Astrocyte (in vitro differentiated cells and primary cell): Measurements from ENCODE around the gene CENPL. TPM values are rescaled to one million over a fixed set of nuclear protein-coding genes. Genes with fewer than 3 reads are reported as not detected.

Experiments
- DNase-seq: peaks from one replicate; pipeline ENCODE4 v3.0.0-alpha.2; 2010; ENCODE audit warnings: low read depth
- FAIRE-seq: peaks from 2 replicates; lab custom pipeline; 2011; peaks lifted over from hg19 to GRCh38; lab: Jason Lieb, UNC
- H2AFZ ChIP-seq: 2 replicates; pipeline ENCODE4 v1.6.0; 2012; ENCODE audit warnings: low read depth, low read length, inconsistent platforms
- H3K27ac ChIP-seq: 2 replicates; pipeline ENCODE4 v1.5.1; 2011; ENCODE audit warnings: low read depth, low read length, inconsistent platforms
- H3K27me3 ChIP-seq: 2 replicates; pipeline ENCODE4 v1.6.0; 2011; ENCODE audit warnings: low read length, inconsistent platforms; ENCODE audit not compliant: insufficient read depth
- H3K36me3 ChIP-seq: 2 replicates; pipeline ENCODE4 v1.5.1; 2011; ENCODE audit warnings: low read length, inconsistent platforms; ENCODE audit not compliant: insufficient read depth
- H3K4me1 ChIP-seq: 2 replicates; pipeline ENCODE4 v1.5.1; 2011; ENCODE audit warnings: low read length, inconsistent platforms; ENCODE audit not compliant: insufficient read depth
- H3K4me2 ChIP-seq: 2 replicates; pipeline ENCODE4 v1.6.0; 2012; ENCODE audit warnings: low read length, inconsistent platforms
- H3K4me3 ChIP-seq: 2 replicates; pipeline ENCODE4 v1.5.1; 2011; ENCODE audit warnings: low read depth, mild to moderate bottlenecking, low read length, inconsistent platforms; ENCODE audit not compliant: insufficient read depth
- H3K79me2 ChIP-seq: 2 replicates; pipeline ENCODE4 v1.6.0; 2012; ENCODE audit warnings: mild to moderate bottlenecking, low read length, inconsistent platforms; ENCODE audit not compliant: insufficient read depth
- H3K9ac ChIP-seq: 2 replicates; pipeline ENCODE4 v1.6.0; 2012; ENCODE audit warnings: mild to moderate bottlenecking, low read length, inconsistent platforms
- H3K9me3 ChIP-seq: 2 replicates; pipeline ENCODE4 v1.5.1; 2012; ENCODE audit warnings: low read depth, mild to moderate bottlenecking, low read length, inconsistent platforms; ENCODE audit not compliant: insufficient read depth
- H4K20me1 ChIP-seq: 2 replicates; pipeline ENCODE4 v1.6.0; 2012; ENCODE audit warnings: low read length, inconsistent platforms; ENCODE audit not compliant: insufficient read depth
- H3K27ac Mint-ChIP-seq: one replicate; pipeline ENCODE4 v1.8.0; 2021; ENCODE audit warnings: mild to moderate bottlenecking, mixed read lengths; ENCODE audit not compliant: unreplicated experiment
- H3K27me3 Mint-ChIP-seq: one replicate; pipeline ENCODE4 v1.8.0; 2021; ENCODE audit warnings: low read depth, mixed read lengths; ENCODE audit not compliant: unreplicated experiment
- H3K36me3 Mint-ChIP-seq: one replicate; pipeline ENCODE4 v1.8.0; 2021; ENCODE audit warnings: low read depth, mixed read lengths; ENCODE audit not compliant: unreplicated experiment
- H3K4me1 Mint-ChIP-seq: one replicate; pipeline ENCODE4 v1.8.0; 2021; ENCODE audit warnings: low read depth, mixed read lengths; ENCODE audit not compliant: unreplicated experiment
- H3K4me3 Mint-ChIP-seq: one replicate; pipeline ENCODE4 v1.8.0; 2021; ENCODE audit warnings: mild to moderate bottlenecking, moderate library complexity, mixed read lengths; ENCODE audit not compliant: unreplicated experiment
- H3K9me3 Mint-ChIP-seq: one replicate; pipeline ENCODE4 v1.8.0; 2021; ENCODE audit warnings: mild to moderate bottlenecking, mixed read lengths; ENCODE audit not compliant: unreplicated experiment
- CTCF ChIP-seq: IDR thresholded peaks from 2 replicates; pipeline ENCODE4 v1.5.1; 2011; ENCODE audit warnings: low read depth, mild to moderate bottlenecking, inconsistent platforms, low read length, moderate library complexity; ENCODE audit not compliant: insufficient read depth
- EZH2 ChIP-seq: IDR thresholded peaks from 2 replicates; pipeline ENCODE4 v1.6.1; 2012; ENCODE audit warnings: mild to moderate bottlenecking, low read length, inconsistent platforms; ENCODE audit not compliant: insufficient read depth
- total RNA-seq: library from RNA; stranded (reverse); gene quantifications from 2 replicates; pipeline ENCODE4 v1.2.1, GENCODE V29; 2021

Gene CENPL
- total RNA-seq, 1 donor from 2014 or later = 7.9 TPM

GRCh38 chr1:173857363-173857917 is 32.8 kb upstream of the CENPL start:
- no peaks in the 10 kb centered on the region for H3K79me2 ChIP-seq
- Mint-ChIP-seq H3K36me3 (peaks cover 8% of the 10 kb centered on the region), H3K4me1 (peaks cover 17% of the 10 kb centered on the region), H3K4me3 (no peak overlapping the region), H3K27ac (no peak overlapping the region), H3K9me3 (no peaks in the 10 kb centered on the region), H3K27me3 (no peaks in the 10 kb centered on the region)
- H3K4me1 ChIP-seq = peaks cover 12% of the 10 kb centered on the region
- peaks cover 18% of the 10 kb centered on the region for H3K36me3 ChIP-seq
- H2AFZ ChIP-seq = no peak overlapping the region
- peaks cover 13% of the 10 kb centered on the region for H4K20me1 ChIP-seq
- H3K4me3 ChIP-seq = no peak overlapping the region
- no peak overlapping the region for H3K9ac ChIP-seq
- H3K27ac ChIP-seq = no peak overlapping the region
- no peaks in the 10 kb centered on the region for H3K9me3 ChIP-seq
- no peak overlapping the region for H3K4me2 ChIP-seq
- DNase-seq = no peak
- no peaks in the 10 kb centered on the region for H3K27me3 ChIP-seq
- FAIRE-seq = no peak
- TF ChIP-seq EZH2 (no peak), CTCF (no peak)

- H3K4me1 ChIP-seq = peaks cover 12% of the 10 kb centered on the region
- Mint-ChIP-seq H3K9me3 (no peaks in the 10 kb centered on the region), H3K4me1 (peaks cover 20% of the 10 kb centered on the region), H3K27me3 (no peaks in the 10 kb centered on the region), H3K27ac (no peak overlapping the region), H3K4me3 (no peak overlapping the region), H3K36me3 (peaks cover 8% of the 10 kb centered on the region)
- no peaks in the 10 kb centered on the region for H3K27me3 ChIP-seq
- H3K27ac ChIP-seq = no peak overlapping the region
- DNase-seq (no peak), FAIRE-seq (no peak)
- no peaks in the 10 kb centered on the region for H3K79me2 ChIP-seq
- H3K4me2 ChIP-seq = no peak overlapping the region
- peaks cover 7% of the 10 kb centered on the region for H4K20me1 ChIP-seq
- H3K4me3 ChIP-seq = no peak overlapping the region
- peaks cover 18% of the 10 kb centered on the region for H3K36me3 ChIP-seq
- no peak for TF ChIP-seq CTCF
- TF ChIP-seq EZH2 = no peak
- H3K9me3 ChIP-seq = no peaks in the 10 kb centered on the region
- H2AFZ ChIP-seq = no peak overlapping the region
- no peak overlapping the region for H3K9ac ChIP-seq
Measured at GRCh38 chr1:173856903-173857302, 32.2 kb upstream of the CENPL start.

- Histone ChIP-seq H3K4me3 (no peak overlapping the region), H3K27ac (no peak overlapping the region), H3K36me3 (peaks cover 18% of the 10 kb centered on the region), H2AFZ (no peak overlapping the region), H3K27me3 (no peaks in the 10 kb centered on the region), H3K4me1 (peaks cover 12% of the 10 kb centered on the region), H3K9ac (no peak overlapping the region), H3K9me3 (no peaks in the 10 kb centered on the region), H3K79me2 (no peaks in the 10 kb centered on the region), H3K4me2 (no peak overlapping the region), H4K20me1 (peaks cover 3% of the 10 kb centered on the region)
- DNase-seq = no peak
- Mint-ChIP-seq H3K27me3 (no peaks in the 10 kb centered on the region), H3K36me3 (peaks cover 8% of the 10 kb centered on the region), H3K4me3 (no peak overlapping the region), H3K27ac (no peak overlapping the region), H3K4me1 (peaks cover 21% of the 10 kb centered on the region), H3K9me3 (no peaks in the 10 kb centered on the region)
- FAIRE-seq = no peak
- TF ChIP-seq CTCF (no peak), EZH2 (no peak)
Measured at GRCh38 chr1:173856014-173856413, 31.3 kb upstream of the CENPL start.
